Choroid plexus epithelial cell (primary cell): ENCODE data around the gene RDH13.

ENCODE experiments used
- DNase-seq: peaks from one replicate; pipeline ENCODE4 v3.0.0-alpha.2; 2010; ENCODE audit warnings: low read depth
- H3K4me3 ChIP-seq: 2 replicates; pipeline ENCODE4 v1.5.1; 2011; ENCODE audit warnings: low read depth, mild to moderate bottlenecking, control low read depth, low read length, moderate library complexity
- TF ChIP-seq, protein P1 (sequence below): conservative IDR thresholded peaks from 2 replicates; pipeline ENCODE4 v1.5.1; 2011; ENCODE audit warnings: low read depth, mild to moderate bottlenecking, control low read depth, inconsistent platforms, low read length, moderate library complexity

The RDH13 gene

GRCh38 chr19:55071913-55072312 is 9.0 kb upstream of the RDH13 start:
- TF ChIP-seq, protein P1, sequence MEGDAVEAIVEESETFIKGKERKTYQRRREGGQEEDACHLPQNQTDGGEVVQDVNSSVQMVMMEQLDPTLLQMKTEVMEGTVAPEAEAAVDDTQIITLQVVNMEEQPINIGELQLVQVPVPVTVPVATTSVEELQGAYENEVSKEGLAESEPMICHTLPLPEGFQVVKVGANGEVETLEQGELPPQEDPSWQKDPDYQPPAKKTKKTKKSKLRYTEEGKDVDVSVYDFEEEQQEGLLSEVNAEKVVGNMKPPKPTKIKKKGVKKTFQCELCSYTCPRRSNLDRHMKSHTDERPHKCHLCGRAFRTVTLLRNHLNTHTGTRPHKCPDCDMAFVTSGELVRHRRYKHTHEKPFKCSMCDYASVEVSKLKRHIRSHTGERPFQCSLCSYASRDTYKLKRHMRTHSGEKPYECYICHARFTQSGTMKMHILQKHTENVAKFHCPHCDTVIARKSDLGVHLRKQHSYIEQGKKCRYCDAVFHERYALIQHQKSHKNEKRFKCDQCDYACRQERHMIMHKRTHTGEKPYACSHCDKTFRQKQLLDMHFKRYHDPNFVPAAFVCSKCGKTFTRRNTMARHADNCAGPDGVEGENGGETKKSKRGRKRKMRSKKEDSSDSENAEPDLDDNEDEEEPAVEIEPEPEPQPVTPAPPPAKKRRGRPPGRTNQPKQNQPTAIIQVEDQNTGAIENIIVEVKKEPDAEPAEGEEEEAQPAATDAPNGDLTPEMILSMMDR = no peak
- no peak for DNase-seq
- no peak overlapping the region for H3K4me3 ChIP-seq

- TF ChIP-seq, protein P1 = no peak
- DNase-seq = peak; percentile 48
- H3K4me3 ChIP-seq = no peak overlapping the region
Measured at GRCh38 chr19:55071129-55071502, 8.2 kb upstream of the RDH13 start.

- TF ChIP-seq, protein P1 = no peak
- DNase-seq = no peak
- H3K4me3 ChIP-seq = no peak overlapping the region
Measured at GRCh38 chr19:55070466-55071128, 7.6 kb upstream of the RDH13 start.

DNA sequence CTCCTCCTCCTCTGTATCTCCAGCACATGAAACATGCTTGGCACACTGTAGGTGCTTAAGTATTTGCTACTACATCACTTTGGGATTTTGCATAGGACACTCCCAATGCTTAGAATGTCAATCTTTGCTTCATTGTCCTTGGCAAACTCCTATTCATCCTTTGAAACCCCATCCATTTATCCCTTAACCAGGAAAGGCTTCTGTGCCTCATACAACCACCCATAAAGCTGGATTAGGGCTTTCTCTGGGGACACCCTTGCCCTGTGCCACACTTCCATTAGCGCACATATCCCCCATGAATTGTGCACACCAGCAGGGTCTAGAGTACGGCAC is 6.9 kb upstream of the RDH13 start:
- no peak for DNase-seq
- TF ChIP-seq, protein P1 = no peak
- H3K4me3 ChIP-seq = no peak overlapping the region

DNA sequence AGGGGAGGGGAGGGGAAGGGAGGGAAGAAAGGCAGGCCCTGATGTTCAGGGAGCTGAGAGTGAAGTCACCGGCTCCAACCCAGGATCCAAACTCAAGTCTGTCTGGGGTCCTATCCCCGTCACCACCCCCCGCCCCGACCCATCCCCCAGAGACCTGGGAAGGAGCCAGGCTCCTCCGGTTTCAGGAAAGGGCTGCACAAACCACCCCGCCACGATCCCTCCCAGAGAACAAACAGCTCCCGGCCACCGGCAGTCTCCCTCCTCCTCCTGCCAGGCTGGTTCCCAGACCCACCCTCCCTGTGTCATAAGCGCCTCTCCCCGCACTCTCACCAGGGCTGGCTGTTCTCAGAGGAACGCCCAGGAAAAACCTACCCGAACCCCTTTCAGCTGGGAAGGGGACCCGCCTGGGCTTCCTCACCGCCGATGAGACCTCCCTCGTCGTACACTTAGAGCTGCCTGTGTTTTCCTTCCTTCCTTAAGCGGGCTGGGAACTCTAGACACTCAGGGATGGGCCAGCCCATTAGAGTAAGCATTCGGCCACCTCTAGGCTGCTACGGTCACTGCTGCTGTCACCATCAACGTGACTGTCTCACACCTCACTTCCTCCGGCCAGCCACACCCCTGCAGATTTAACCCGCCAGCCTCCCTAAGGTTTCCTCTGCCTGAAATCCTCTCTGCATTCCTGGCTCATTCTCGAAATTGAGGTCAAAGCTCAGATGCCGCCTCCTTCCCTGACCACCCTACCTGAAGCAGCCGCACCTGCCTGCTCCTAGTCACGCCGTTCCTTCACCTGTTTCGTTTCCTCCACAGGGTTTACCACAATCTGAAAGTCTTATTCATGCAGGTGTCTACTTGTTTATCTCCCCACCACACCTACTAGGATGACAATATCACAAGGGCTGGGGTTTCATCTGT is 6.3 kb upstream of the RDH13 start:
- no peak overlapping the region for H3K4me3 ChIP-seq
- TF ChIP-seq, protein P1 = no peak
- DNase-seq = no peak

- no peak overlapping the region for H3K4me3 ChIP-seq
- DNase-seq = no peak
Measured at GRCh38 chr19:55067869-55068268, 4.9 kb upstream of the RDH13 start.

More at GRCh38 chr19:55067869-55068268, 4.9 kb upstream of the RDH13 start:
- TF ChIP-seq, protein P1 = no peak
